GM12801 (cell line): ENCODE measurements around the gene NUP160.

Source experiments
- CTCF ChIP-seq: IDR thresholded peaks from one replicate; pipeline ENCODE4 v1.5.1; 2011; ENCODE audit warnings: control low read depth; ENCODE audit not compliant: insufficient read length; ENCODE audit errors: extremely low read depth

Gene NUP160

DNA sequence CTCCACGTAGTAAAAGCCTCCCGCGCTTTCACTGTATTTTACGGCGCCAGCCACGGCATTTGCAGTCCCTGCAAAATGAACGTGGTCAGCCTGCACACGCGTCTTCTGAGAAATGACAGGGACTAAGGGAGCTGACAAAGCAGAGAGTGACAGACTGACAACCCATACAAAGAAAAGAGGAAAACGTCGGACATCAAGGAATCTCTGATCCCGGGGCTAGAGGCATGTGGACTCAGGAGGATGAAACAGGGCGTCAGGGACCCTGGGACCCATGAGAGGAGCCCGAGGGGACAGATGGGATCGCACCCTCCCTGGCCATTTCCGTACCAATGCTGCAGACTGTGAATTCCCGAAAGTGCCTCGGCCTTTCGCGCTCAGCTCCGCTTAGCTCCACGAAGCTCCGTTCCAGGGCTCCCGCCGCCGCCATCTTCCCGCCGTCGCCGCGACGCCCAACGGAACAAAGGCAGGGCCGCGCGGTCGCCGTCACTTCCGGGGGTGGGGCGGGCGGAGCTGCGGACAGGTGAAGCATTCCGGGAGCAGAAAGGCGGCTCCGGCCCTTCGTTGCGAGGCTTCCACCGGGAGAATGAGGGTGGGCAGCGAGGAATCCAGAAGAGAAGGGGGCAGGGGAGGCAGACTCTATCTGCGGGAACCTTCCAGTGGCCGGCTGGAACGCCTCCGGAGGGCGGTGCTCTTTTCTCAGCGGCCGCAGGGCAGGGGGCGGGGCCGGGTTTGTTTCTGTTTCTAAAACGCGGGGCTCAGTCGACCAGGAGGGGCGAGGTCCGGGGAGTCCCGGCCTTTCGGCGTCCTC lies at the start of gene NUP160:
NUP160 (minus strand) TSS at position 459 of the 808 bp plus-strand sequence; CDS start at position 427, 32 bp downstream.
- TF ChIP-seq CTCF: no peak

GRCh38 chr11:47896199-47896598 lies 48.0 kb upstream of the NUP160 start:
- no peak for TF ChIP-seq CTCF

GRCh38 chr11:47895035-47895434 lies 46.9 kb upstream of the NUP160 start:
- TF ChIP-seq CTCF: no peak

GRCh38 chr11:47891886-47892285 lies 43.7 kb upstream of the NUP160 start:
- TF ChIP-seq CTCF: no peak

- no peak for TF ChIP-seq CTCF
Observed at GRCh38 chr11:47889714-47890441, 41.7 kb upstream of the NUP160 start.

DNA sequence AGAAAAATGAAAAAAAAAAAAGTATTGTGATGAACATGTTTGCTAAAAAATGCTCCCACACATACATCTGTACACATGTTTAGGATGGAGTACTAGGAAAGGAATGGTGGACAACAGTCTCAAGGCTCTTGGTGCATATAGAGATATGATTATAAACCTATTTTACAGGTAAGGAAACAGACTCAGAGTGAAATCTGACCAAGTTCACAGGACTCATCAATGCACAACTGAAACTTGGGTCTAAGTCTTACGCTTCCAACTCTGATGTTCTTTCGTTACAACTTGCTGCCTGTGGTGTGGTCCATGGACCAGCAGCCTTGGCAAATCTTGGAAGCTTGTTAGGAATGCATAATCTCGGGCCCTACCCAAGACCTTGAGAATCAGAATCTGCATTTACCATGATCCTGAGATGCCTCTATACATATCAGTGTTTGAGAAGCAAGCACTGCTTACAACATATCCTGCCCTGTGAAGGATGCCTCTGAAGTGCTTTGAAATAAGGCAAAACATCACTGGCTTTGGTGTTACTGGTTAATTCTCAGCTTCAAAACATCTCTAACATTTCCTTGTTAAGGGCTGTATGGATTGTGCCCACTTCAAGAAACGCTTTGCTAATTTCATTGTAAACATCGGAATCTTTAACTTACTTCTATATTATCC lies 39.9 kb upstream of the NUP160 start:
- no peak for TF ChIP-seq CTCF

DNA sequence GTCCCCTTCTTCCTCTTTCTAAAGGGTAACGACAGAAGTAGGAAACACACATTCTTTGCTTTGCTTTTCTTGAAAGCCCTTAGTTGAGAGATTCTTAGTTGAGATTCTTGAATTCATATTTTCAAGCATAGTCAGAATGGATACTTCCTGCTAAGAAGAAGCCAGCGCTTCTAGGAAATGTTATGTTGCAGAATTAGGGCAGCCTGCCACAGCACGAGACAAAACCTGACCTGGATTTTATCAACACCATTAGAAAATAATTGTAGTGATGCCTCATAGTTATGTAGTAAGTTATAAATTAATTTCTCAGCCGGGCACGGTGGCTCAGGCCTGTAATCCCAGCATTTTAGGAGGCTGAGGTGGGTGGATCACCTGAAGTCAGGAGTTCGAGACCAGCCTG lies 37.9 kb upstream of the NUP160 start:
- no peak for TF ChIP-seq CTCF
